ENCODE data around the gene PACSIN1. TPM values are rescaled to one million over a fixed set of nuclear protein-coding genes. Genes with fewer than 3 reads are reported as not detected.

Gene PACSIN1
- total and polyA plus RNA-seq, 2 donors (not counting 3 experiments of a cell fraction or from before 2014, with no cell fraction given), result 0.03 TPM; not detected in 1

GRCh38 chr6:34549804-34550202, 83.9 kb downstream of the PACSIN1 start:
- Histone ChIP-seq H3K36me3 (ENCODE audit: control insufficient read depth in 2 of 2, extremely low read depth in 1 of 2, insufficient read depth in 2 of 2, low read length in 2 of 2) (no peaks in the 10 kb centered on the region), H3K9ac (replicated peaks; ENCODE audit: extremely low read depth, insufficient read depth, low read length) (no peak overlapping the region), H3K27ac (ENCODE audit: insufficient read depth, low read depth, low read length) (no peak overlapping the region), H3K9me1 (replicated peaks; ENCODE audit: control insufficient read depth, extremely low read depth, insufficient read depth, low read length) (no peaks in the 10 kb centered on the region), H3K4me3 (replicated peaks in 1 of 3; ENCODE audit: insufficient read depth in 1 of 3, low read depth in 1 of 3, low read length in 3 of 3) (no peak overlapping the region), H2AFZ (ENCODE audit: low read depth, low read length) (no peak overlapping the region), H3K27me3 (ENCODE audit: control insufficient read depth in 2 of 2, insufficient read depth in 2 of 2, low read length in 2 of 2) (no peaks in the 10 kb centered on the region), H3K4me2 (ENCODE audit: insufficient read depth, low read length) (no peak overlapping the region), H3K9me3 (replicated peaks; ENCODE audit: control insufficient read depth, insufficient read depth, low read length) (no peaks in the 10 kb centered on the region), H3K4me1 (ENCODE audit: control insufficient read depth, extremely low read depth, insufficient read depth, low read length) (no peaks in the 10 kb centered on the region), H4K20me1 (replicated peaks; ENCODE audit: control insufficient read depth, extremely low read depth, insufficient read depth, low read length) (no peaks in the 10 kb centered on the region), H3K79me2 (ENCODE audit: control insufficient read depth, insufficient read depth, low read length) (no peaks in the 10 kb centered on the region)
- FAIRE-seq (no peak), DNase-seq (ENCODE audit: low read depth, low spot score) (no peak)
- TF ChIP-seq EZH2 (IDR thresholded peaks at IDR 0.05; ENCODE audit: borderline replicate concordance, low read depth, low read length, severe bottlenecking) (no peak), FOS (IDR thresholded peaks at IDR 0.05; ENCODE audit: borderline replicate concordance, insufficient read depth, low read length) (no peak), GATA2 (IDR thresholded peaks at IDR 0.05; ENCODE audit: insufficient read depth, insufficient read length, low read depth, low read length) (no peak), MYC (IDR thresholded peaks at IDR 0.05; ENCODE audit: low read depth, low read length) (no peak), POLR2AphosphoS5 (IDR thresholded peaks at IDR 0.05; ENCODE audit: insufficient read depth, low read depth, low read length) (no peak), JUN (IDR thresholded peaks at IDR 0.05; ENCODE audit: borderline replicate concordance, insufficient read depth, insufficient read length, low read depth) (no peak), MAX (IDR thresholded peaks at IDR 0.05; ENCODE audit: insufficient read depth, insufficient read length) (no peak), CTCF (IDR thresholded peaks at IDR 0.05; ENCODE audit: extremely low read depth in 1 of 2, insufficient read depth in 1 of 2, low read depth in 1 of 2, low read length in 2 of 2) (no peak), POLR2A (IDR thresholded peaks at IDR 0.05; ENCODE audit: low read depth, low read length) (no peak)
- CTCF ChIA-PET, result no interaction called here
- intact Hi-C loops (cut with micrococcal nuclease), result no loop called here
- BruUV-seq (replicated peaks), result no TSS peak
- dilution Hi-C loops (cut with MboI; ENCODE audit: extremely low pct_ligation_motif_present, low sequenced_read_pairs), result no loop called here
- POLR2A ChIA-PET, result no interaction called here

Data from endothelial cell of umbilical vein (primary cell).